Adipose tissue (tissue), 3 donors: ENCODE data around the gene MS4A1. TPM values are rescaled to one million over a fixed set of nuclear protein-coding genes. Genes with fewer than 3 reads are reported as not detected.
"Not testable (repeated sequence)": the region's sequence is repeated elsewhere in the genome, so short reads cannot be mapped to it uniquely, and the experiment has no call there.

Experiments used
- H3K27ac ChIP-seq: one replicate; pipeline ENCODE4 v1.5.1; 2013; ENCODE audit warnings: low read depth, low read length
- WGBS, 3 donors: extraction: QIAGEN DNeasy Blood & Tissue Kit; methylation state at CpG; one replicate each; pipeline ENCODE4 v1.1.7; 2013; 5-methylcytosine and 5-hydroxymethylcytosine counted together
- polyA plus RNA-seq, 3 donors: library from polyadenylated mRNA; stranded (reverse); fragments of 200-250 nt; gene quantifications; one replicate each; pipeline ENCODE4 v1.2.3, GENCODE V29; 2013
- donor health status: healthy with polysubstance abuse.
- donor health status: Bipolar disorder and iron deficiency.
- donor health status: healthy.

Gene MS4A1
- polyA plus RNA-seq, 3 donors, result 0.11 to 2.0 (median 1.3) TPM

GRCh38 chr11:60498853-60499252, 43.2 kb downstream of the MS4A1 start:
- WGBS, 3 donors, result 48 to 79% (median 57%) methylated on average over 4 of the region's 4 CpGs
- H3K27ac ChIP-seq, result no peak overlapping the region

GRCh38 chr11:60500276-60500910, 44.7 kb downstream of the MS4A1 start:
- H3K27ac ChIP-seq, result no peak overlapping the region
- 53 to 63% (median 62%) methylated on average over 3 of the region's 3 CpGs for WGBS, 3 donors

DNA sequence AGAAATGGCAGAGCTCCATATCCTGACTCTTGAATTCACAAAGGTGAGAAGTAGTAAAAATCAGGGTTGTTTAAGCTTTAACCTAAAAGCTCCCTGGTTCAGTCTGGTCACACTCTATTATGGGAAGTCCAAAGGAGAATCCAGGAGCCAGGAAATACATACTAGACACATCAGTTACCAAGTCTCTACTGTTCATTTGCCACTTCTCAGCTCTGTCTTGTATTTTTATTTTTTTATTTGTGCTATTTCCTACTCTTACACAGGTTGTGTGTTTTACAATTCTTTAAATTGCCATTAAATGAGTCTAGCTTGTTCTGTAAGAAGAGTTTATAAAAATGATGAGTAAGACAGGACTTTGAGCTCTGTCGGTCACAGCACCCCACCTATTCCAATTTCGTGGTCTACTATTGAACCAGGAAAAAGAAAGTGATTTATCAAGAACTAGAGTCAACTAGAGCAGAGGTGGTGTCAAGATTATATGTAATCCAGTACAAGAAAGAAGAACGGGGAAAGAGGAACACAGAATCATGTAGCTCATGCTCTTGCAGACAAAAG, 46.7 kb downstream of the MS4A1 start:
- H3K27ac ChIP-seq, result no peak overlapping the region
- 62 to 69% (median 68%) methylated on average over 3 of the region's 3 CpGs for WGBS, 3 donors

DNA sequence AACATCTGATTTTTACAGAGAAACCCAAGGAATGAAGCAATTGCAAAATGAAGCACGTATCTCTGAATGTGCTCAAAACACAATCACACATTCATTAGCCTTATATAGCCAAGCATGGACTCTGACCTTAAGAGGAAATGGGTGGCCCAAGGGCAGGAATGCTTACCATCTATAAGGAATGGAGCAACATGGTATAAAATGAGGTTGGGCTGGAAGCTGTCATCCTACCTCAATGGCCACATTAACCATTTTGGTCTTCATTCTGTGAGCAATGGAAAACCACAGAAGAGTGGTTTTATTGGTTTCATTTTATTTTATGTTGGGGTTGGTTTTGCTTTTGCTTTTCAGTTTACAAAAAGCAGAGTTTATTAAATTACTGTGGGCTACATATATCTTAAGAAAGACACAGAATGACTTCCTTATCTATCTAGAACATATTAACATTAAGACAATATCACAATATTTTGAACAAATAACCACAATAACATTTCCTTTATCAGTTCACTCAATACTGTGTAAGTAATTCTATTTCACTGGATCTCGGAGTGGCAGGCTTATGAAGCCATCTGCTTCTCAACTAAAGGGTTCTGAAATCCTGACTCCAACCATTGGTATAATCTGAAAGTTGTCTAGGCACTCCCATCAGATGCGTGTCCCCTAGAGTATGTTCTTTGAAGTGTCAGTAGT, 48.7 kb downstream of the MS4A1 start:
- 74 to 81% (median 75%) methylated on average over 3 of the region's 3 CpGs for WGBS, 3 donors
- H3K27ac ChIP-seq, result no peak overlapping the region

GRCh38 chr11:60509609-60510008, 54.0 kb downstream of the MS4A1 start:
- H3K27ac ChIP-seq, result not testable (repeated sequence)
- WGBS, 3 donors, result 79 to 85% (median 82%) methylated on average over 15 of the region's 15 CpGs

- WGBS, 3 donors, result 91 to 96% (median 94%) methylated on average over 22 to 28 of the region's 28 CpGs
- H3K27ac ChIP-seq, result not testable (repeated sequence)
These were observed 54.6 kb downstream of the MS4A1 start for GRCh38 chr11:60510209-60510608.

DNA sequence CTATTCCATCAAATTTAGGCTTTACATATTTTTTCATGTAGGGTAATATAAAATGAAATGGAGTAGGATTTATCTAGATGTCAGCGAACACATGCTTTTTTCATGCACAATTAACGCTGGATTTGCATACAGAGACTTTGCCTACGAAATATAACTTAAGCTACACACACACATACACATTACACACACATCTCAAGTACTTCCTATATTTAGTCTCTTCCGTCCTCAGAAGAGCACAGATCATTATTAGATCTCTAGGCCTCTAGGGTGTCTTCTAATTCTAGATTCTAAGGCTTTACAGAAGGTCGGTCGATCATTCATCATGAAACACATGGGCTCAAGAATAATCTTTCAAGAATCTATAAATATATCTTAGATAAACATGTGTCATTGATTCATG, 55.7 kb downstream of the MS4A1 start:
- H3K27ac ChIP-seq, result no peak overlapping the region
- WGBS, 3 donors, result 58 to 72% (median 64%) methylated on average over 6 of the region's 6 CpGs

GRCh38 chr11:60512651-60513225, 57.1 kb downstream of the MS4A1 start:
- H3K27ac ChIP-seq, result no peak overlapping the region
- WGBS, 3 donors, result 60 to 77% (median 65%) methylated on average over 3 of the region's 3 CpGs

DNA sequence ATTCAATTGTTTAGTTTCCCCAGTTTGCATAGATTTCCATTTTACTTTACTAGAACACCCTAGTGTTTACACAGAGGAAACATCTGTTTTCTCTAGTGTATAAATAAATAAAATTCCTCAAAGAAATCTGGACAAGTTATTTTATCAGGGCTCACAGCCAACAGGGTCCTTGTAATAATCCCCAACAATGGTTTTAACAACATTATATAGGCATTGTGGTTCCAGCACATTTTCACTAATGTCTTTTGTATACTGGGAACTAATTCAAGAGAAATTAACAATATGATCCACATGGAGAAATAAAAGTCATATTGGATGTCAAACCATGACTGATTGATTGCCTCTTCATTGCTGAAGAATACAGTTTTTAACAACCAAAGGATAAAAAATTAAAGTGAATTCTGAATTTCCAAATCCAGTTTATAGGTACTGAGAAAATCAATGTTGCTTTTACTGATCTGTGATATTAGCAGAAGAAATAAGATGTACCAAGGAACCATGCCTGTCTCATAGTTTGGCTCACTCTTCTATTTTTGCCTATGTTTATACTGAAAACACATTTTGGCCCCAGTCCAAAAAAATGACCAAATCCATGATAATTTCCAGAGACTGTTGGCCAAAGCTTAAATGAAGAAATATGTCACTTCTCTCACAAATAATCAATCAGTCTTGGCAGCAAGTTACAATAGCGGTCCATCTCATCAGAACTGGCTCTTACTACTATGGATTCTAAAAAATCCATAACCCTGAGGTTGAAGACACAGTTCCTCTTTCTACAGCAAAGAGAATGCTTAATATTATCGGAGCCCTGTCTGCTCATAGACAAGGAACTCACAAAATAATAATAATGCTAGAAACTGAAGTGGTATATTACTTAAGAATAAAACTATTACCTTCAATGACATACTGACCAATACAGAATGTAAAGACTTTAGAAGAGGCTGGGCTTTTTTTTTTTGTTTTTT, 58.1 kb downstream of the MS4A1 start:
- 44 to 55% (median 55%) methylated on average over 2 of the region's 2 CpGs for WGBS, 3 donors
- no peak overlapping the region for H3K27ac ChIP-seq

GRCh38 chr11:60515144-60515855, 59.7 kb downstream of the MS4A1 start, which contains the start of gene MS4A13:
Gene MS4A13 (plus strand): TSS chr11:60515392. CDS start chr11:60518084, 2,692 bp downstream.
- WGBS, 3 donors, result 93 to 96% (median 96%) methylated on average over 29 of the region's 29 CpGs
- H3K27ac ChIP-seq, result no peak within 1 kb of the TSS

Other genes with a start within 250 kb of the MS4A1 start
- gene MS4A4E, start 212.7 kb upstream of the MS4A1 start, polyA plus RNA-seq, result under 1 TPM; 0.08 to 0.56 (median 0.22) TPM
- gene MS4A4A, start 175.2 kb upstream of the MS4A1 start, polyA plus RNA-seq, result 10 to 100 TPM in 2 of 3 donors, 1 to 10 TPM in 1; 6.6 to 38.2 (median 37.0) TPM
- under 1 TPM in 2 of 3 donors, not detected in 1; 0.16 to 0.36 TPM for gene MS4A6E, start 128.6 kb upstream of the MS4A1 start, polyA plus RNA-seq
- gene MS4A7, start 77.3 kb upstream of the MS4A1 start, polyA plus RNA-seq, result 10 to 100 TPM in 2 of 3 donors, 1 to 10 TPM in 1; 2.0 to 22.1 (median 18.8) TPM
- under 1 TPM in 2 of 3 donors, not detected in 1; 0.05 to 0.52 TPM for gene MS4A14, start 59.4 kb upstream of the MS4A1 start, polyA plus RNA-seq
- gene MS4A5, start 26.3 kb upstream of the MS4A1 start, polyA plus RNA-seq, result not detected
- under 1 TPM in 1 of 3 donors, not detected in 2; 0.15 TPM for gene MS4A12, start 36.9 kb downstream of the MS4A1 start, polyA plus RNA-seq
- gene MS4A13, start 59.5 kb downstream of the MS4A1 start, polyA plus RNA-seq, result not detected
- gene MS4A8, start 243.8 kb downstream of the MS4A1 start, polyA plus RNA-seq, result under 1 TPM in 2 of 3 donors, not detected in 1; 0.37 to 0.44 TPM